GM12865 (cell line): ENCODE results near the gene TNIP2.

Source experiments
- DNase-seq: peaks from one replicate; pipeline ENCODE4 v3.0.0; 2010; ENCODE audit warnings: low read depth
- H3K4me3 ChIP-seq: 2 replicates; pipeline ENCODE4 v1.5.1; 2011; ENCODE audit warnings: mild to moderate bottlenecking, low read depth, low read length, control low read depth
- TF ChIP-seq, protein P1 (sequence below): IDR thresholded peaks from 2 replicates; pipeline ENCODE4 v1.5.1; 2011; ENCODE audit warnings: low read length, control low read depth, low read depth, inconsistent platforms; ENCODE audit not compliant: insufficient read depth; ENCODE audit errors: missing control alignments

Gene TNIP2

DNA sequence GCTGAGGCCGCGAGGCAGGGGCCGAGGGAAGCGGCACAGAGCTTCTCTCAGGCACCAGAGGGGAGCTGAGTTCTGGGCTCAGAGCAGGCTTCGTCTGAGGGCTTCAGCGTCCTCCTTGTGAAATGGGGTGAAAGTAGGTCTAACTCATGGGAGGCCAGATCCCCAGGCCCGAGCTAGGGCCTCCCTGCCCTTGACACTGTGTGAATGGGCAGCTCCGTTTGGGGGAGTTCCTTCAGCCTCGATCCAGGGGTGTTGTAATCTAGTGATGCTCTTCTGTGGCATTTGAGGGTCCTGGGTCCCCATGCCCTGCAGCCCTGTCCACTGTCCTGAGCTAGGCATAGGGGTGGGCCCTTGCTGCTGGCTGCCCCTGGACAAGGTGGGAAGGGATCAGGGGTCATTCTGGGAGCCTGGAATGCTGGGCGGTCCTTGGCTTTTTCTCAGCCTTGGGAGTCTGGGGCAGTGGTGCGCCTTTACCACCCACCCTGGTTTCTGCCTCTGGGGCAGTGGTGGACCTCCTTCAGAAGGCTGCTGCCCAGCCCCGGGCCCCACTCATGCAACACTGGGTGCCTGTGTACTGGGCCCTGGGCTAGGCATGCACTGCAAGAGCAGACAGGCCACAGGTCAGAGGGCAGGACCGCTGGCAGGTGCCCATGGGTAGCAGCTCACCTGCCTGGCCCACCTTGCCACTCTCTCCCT lies 40.9 kb upstream of the TNIP2 start:
- TF ChIP-seq, protein P1, sequence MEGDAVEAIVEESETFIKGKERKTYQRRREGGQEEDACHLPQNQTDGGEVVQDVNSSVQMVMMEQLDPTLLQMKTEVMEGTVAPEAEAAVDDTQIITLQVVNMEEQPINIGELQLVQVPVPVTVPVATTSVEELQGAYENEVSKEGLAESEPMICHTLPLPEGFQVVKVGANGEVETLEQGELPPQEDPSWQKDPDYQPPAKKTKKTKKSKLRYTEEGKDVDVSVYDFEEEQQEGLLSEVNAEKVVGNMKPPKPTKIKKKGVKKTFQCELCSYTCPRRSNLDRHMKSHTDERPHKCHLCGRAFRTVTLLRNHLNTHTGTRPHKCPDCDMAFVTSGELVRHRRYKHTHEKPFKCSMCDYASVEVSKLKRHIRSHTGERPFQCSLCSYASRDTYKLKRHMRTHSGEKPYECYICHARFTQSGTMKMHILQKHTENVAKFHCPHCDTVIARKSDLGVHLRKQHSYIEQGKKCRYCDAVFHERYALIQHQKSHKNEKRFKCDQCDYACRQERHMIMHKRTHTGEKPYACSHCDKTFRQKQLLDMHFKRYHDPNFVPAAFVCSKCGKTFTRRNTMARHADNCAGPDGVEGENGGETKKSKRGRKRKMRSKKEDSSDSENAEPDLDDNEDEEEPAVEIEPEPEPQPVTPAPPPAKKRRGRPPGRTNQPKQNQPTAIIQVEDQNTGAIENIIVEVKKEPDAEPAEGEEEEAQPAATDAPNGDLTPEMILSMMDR, result no peak

DNA sequence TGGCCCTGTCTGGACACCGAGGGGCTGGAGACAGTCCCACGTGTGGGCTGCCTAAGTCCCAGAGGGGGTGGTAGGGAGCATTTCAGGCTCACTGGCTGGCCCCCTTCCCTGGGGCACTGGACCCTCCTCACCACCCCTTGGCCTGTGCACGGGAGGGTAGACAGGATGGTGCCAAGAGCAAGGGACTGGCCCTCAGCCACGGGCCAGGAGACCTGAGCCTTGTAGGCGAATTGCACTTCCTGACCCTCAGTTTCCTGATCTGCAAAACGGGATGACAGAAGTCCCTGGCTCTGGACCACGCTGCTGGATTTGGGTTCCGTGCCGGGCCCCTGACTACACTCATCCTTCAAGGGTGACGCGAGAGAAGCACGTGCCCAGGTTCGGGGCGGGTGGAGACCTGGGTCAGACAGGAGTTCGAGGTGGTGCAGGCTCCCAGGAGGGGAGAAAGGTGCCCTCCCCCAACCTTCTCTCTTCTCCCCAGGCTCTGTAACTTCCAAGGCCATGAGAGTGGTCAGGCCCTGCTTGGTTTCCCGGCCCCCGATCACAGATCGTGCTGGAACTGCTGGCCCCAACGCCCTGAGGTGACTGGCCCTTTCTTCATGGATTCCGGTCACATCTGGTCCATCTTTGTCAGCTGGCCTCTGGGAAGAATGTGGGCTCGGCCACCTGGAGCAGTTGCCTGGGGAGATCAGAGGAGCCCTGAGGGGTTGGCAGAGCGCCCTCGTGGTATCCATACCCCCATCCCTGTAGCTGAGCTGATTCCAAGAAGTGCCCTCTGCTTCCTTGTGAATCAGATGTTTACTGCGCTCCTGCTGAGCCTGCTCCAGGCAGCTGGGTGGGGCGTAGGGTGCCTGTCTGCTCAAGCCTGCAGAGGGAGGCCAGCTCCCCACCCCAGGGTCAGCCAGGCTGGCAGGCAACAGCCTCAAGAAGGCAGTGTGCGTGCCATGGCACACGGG lies 40.0 kb upstream of the TNIP2 start:
- DNase-seq, result no peak
- TF ChIP-seq, protein P1, result no peak
- H3K4me3 ChIP-seq, result no peak overlapping the region

More for the DNA sequence above, 40.9 kb upstream of the TNIP2 start:
- no peak for DNase-seq
- H3K4me3 ChIP-seq, result no peak overlapping the region

DNA sequence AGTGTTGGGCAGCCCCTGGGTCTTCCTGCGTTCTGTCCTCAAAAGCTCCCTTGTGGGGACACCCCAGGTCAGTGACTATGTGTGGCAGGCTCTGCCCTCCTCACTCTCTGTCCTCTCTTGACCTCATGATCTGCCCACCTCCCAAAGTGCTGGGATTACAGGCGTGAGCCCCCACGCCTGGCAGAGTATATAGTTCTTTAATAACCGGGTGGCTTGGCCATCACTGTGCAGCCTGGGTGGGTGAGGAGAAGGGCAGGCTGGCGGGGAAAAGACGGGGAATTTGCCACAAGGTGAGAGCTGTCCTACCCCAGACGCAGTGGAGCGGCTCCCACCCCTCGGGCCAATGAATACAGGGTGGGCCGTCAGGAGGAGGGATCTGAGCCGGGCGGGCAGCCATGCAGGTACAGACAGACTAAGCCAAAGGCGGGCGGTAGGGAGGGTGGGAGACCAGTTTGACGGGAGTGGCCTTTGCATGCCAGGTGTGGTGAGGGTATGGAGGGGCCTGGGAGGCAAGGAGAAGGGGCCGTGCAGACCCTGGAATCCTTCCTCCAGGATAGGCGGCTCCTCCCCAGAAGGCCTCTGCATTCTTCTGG lies 39.3 kb upstream of the TNIP2 start:
- no peak overlapping the region for H3K4me3 ChIP-seq
- DNase-seq, result no peak
- TF ChIP-seq, protein P1, result no peak

DNA sequence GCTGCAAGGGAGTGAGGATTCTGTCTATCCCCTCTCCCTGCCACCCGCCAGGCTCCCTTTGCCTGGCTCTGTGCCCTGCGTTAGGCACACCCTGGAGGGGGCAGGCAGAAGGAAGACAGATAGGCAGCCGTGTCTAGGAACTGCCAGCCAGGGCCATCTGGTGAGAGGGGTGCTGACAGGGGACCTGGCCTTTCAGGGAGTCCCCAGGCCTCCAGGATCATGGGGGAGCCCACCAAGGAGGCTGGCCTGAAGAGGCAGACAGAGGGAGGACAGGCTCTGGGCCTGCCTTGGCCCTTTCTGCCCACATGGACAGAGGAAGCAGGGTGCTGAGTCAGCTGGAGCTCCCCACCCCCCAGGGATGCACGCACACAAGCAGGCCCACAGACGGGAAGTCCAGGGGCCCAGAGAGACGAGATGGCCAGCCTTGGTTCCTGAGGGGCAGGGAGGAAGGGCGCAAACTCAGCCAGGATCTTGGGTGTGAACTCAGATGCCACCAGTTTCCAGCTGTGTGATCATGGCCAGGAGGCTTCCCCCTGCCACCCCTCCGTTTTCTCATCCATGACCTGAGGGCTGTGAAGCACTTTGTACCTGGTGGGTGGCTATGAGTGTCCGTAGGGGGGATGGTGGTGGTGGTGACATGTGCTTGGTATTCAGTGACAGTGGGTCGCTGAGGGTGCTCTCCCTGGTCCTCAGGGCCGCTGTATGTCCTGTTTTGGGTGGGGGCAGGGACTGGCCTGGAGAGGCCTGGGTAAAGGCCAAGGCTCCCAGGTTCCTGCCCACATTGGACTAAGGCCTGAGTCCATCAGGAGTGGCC lies 38.6 kb upstream of the TNIP2 start:
- H3K4me3 ChIP-seq, result no peak overlapping the region
- no peak for DNase-seq
- TF ChIP-seq, protein P1, result no peak

DNA sequence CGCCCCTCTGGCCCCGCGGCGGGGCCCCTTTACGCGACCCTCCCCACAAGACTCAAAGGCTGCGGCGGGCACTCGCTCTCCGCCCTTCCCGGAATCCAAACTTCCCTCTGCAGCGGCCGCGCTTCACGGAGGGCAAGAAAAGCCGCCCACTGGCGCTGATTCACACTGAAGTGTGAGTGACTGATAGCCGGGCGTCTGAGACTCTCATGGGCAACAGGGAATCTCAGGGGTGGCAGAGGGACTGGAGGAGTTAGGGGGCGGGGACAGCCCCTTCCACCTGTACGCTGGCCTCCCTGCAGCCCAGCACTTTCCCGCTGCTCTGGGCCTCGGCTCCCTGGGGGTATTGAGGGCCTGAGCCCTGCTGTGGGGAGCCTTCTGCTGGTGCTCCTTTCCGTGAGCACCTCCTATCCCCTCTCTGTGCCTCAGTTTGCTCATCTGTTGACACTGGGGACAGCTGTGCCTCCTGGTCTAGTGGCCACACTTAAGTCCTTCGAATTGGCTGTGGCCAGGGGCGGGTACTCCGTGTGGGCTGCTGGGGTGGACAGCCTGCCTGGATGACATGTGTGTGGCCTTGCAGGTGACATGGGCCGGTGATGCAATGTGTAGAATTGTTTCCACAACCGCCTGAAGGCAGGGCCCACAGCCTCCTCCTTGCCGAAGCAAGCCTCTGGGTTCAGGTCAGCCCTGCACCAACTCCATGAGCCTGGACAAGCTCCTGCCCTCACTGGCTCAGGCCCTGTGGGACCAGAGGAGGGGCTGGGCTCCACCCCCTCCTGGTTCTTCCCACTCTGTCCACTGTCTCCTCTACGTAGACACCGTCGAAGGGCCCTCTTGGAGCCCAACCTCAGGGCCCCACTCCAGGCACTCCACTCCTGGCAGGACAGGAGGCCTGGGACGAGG lies 37.7 kb upstream of the TNIP2 start:
- DNase-seq, result peak; percentile 11
- peak overlapping the region; percentile 56 for H3K4me3 ChIP-seq
- TF ChIP-seq, protein P1, result no peak
